ENCODE results near the gene NOP9.

The NOP9 gene

GRCh38 chr14:24283796-24284460 lies 15.7 kb upstream of the NOP9 start:
- DNase-seq (ENCODE audit: low spot score): no peak
- H3K27ac ChIP-seq: peak overlapping the region; percentile 71
- ChIA-PET POLR2A (ENCODE audit: low non-redundant PET) (interaction anchor here (0.8 to 1.2 kb wide), 3 partner anchors 9 to 13 kb away, joined by 3 to 13 read pairs (median 3); no protein-coding TSS in a partner anchor), CTCF (interaction anchor here (1.4 kb wide), 2 partner anchors 9 to 42 kb away, joined by 3 to 4 read pairs; partner anchors contain the start of gene TINF2)
- TF ChIP-seq CTCF (conservative IDR thresholded peaks at IDR 0.05; ENCODE audit: low read depth): no peak

- no peak for DNase-seq (ENCODE audit: low spot score)
- no peak for TF ChIP-seq CTCF (conservative IDR thresholded peaks at IDR 0.05; ENCODE audit: low read depth)
- H3K27ac ChIP-seq: peak overlapping the region; percentile 71
- ChIA-PET POLR2A (ENCODE audit: low non-redundant PET) (interaction anchor here (1.0 to 1.2 kb wide), 2 partner anchors 11 to 14 kb away, joined by 3 read pairs; no protein-coding TSS in a partner anchor), CTCF (interaction anchor here (0.6 to 1.4 kb wide), 2 partner anchors 40 to 42 kb away, joined by 3 read pairs; partner anchors contain the start of gene TINF2)
These were observed 15.1 kb upstream of the NOP9 start for GRCh38 chr14:24284501-24285035.

- POLR2A ChIA-PET (ENCODE audit: low non-redundant PET): no interaction called here
- no peak for DNase-seq (ENCODE audit: low spot score)
- CTCF ChIA-PET: no interaction called here
- no peak for TF ChIP-seq CTCF (conservative IDR thresholded peaks at IDR 0.05; ENCODE audit: low read depth)
- H3K27ac ChIP-seq: peak overlapping the region; percentile 71
These were observed 14.3 kb upstream of the NOP9 start for GRCh38 chr14:24285351-24285750.

- DNase-seq (ENCODE audit: low spot score): no peak
- CTCF ChIA-PET: interaction anchor here (0.6 to 0.7 kb wide), 2 partner anchors 9 to 10 kb away, joined by 3 read pairs; no protein-coding TSS in a partner anchor
- POLR2A ChIA-PET (ENCODE audit: low non-redundant PET): interaction anchor here (0.9 kb wide), 1 partner anchor 45 kb away, joined by 4 read pairs; the partner anchor contains the start of gene TINF2
- peak overlapping the region; percentile 71 for H3K27ac ChIP-seq
- no peak for TF ChIP-seq CTCF (conservative IDR thresholded peaks at IDR 0.05; ENCODE audit: low read depth)
These were observed 12.7 kb upstream of the NOP9 start for GRCh38 chr14:24286996-24287395.

- DNase-seq (ENCODE audit: low spot score): no peak
- CTCF ChIA-PET: interaction anchor here (0.6 kb wide), 1 partner anchor 17 kb away, joined by 4 read pairs; no protein-coding TSS in a partner anchor
- TF ChIP-seq CTCF (conservative IDR thresholded peaks at IDR 0.05; ENCODE audit: low read depth): no peak
- no peak overlapping the region for H3K27ac ChIP-seq
- POLR2A ChIA-PET (ENCODE audit: low non-redundant PET): interaction anchor here (0.6 kb wide), 1 partner anchor 49 kb away, joined by 3 read pairs; no protein-coding TSS in a partner anchor
These were observed 9.9 kb upstream of the NOP9 start for GRCh38 chr14:24289649-24290280.

DNA sequence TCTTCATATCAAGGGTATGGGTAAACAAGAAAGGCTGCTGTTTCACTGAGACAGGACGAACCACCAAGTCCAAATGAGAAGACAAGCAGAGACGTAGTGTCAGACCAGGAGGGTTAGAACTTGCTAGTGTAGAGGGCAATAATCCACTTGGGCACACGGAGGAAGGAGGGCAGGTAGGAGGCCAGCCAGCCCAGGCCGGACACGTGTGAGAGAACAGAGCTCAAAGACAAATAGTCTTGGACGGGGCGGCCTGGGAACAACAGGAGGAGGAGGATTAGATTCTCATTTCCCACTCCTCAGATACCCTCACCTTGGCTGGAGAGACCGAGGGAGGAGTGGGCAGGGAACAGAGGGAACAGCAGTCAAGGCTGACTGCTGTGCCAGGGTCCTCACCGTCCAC lies 8.9 kb upstream of the NOP9 start:
- ChIA-PET POLR2A (ENCODE audit: low non-redundant PET) (no interaction called here), CTCF (interaction anchor here (0.6 kb wide), 1 partner anchor 11 kb away, joined by 3 read pairs; no protein-coding TSS in a partner anchor)
- no peak for DNase-seq (ENCODE audit: low spot score)
- no peak for TF ChIP-seq CTCF (conservative IDR thresholded peaks at IDR 0.05; ENCODE audit: low read depth)
- H3K27ac ChIP-seq: peak overlapping the region; percentile 34

All from RWPE1 (cell line).